B cell (primary cell): ENCODE measurements around the gene ZNF579. TPM values are rescaled to one million over a fixed set of nuclear protein-coding genes. Genes with fewer than 3 reads are reported as not detected.

Source experiments
- ATAC-seq: fragments of 200-7000 bp; cut with Tn5 transposase; one replicate; pipeline ENCODE4 v1.10.0; 2021; ENCODE audit warnings: low read depth, mild to moderate bottlenecking, moderate number of reproducible peaks, moderate library complexity
- CTCF ChIA-PET: fragments of 350-600 bp; sonication (Branson Sonifier 250); formaldehyde crosslinking; loops from one replicate; lab custom pipeline; 2021; ENCODE audit warnings: antibody characterized with exemption, inconsistent platforms; lab: Charles Lee
- POLR2A ChIA-PET: fragments of 350-600 bp; sonication (Branson Sonifier 250); formaldehyde crosslinking; loops from one replicate; lab custom pipeline; 2021; ENCODE audit warnings: antibody characterized with exemption; lab: Charles Lee
- DNase-seq: peaks from one replicate; pipeline ENCODE4 v3.0.0; 2013
- H2AFZ ChIP-seq: 2 replicates; pipeline ENCODE4 v1.6.1; 2012; ENCODE audit warnings: mild to moderate bottlenecking, low read depth, low read length; ENCODE audit not compliant: insufficient read depth, poor library complexity, severe bottlenecking
- H3K27ac ChIP-seq, 2 donors: 1 replicate in 1 of 2; 2 replicates in 1 of 2; pipeline ENCODE4 v1.5.1; 2012 to 2013; ENCODE audit warnings: low read length in 2 of 2, mild to moderate bottlenecking in 2 of 2, moderate library complexity in 1 of 2
- H3K27me3 ChIP-seq, 4 experiments: fragments of 200-600 bp in 1 of 4; sonication (generic) in 1 of 4; replicated peaks in 1 of 4; 1 replicate in 2 of 4; 2 replicates in 2 of 4; pipeline versions ENCODE4 v1.6.1 to v1.7.0; 2013 to 2016; ENCODE audit warnings: low read length in 3 of 4, mild to moderate bottlenecking in 2 of 4, mixed read lengths in 1 of 4, moderate library complexity in 1 of 4; ENCODE audit not compliant: insufficient read depth in 4 of 4, control insufficient read depth in 3 of 4; ENCODE audit errors: control extremely low read depth in 1 of 4
- H3K36me3 ChIP-seq, 2 experiments: replicated peaks in 1 of 2; 1 replicate in 1 of 2; 2 replicates in 1 of 2; pipeline versions ENCODE4 v1.6.1 to v1.7.1; 2013; ENCODE audit warnings: low read length in 1 of 2; ENCODE audit not compliant: insufficient read depth in 2 of 2, control insufficient read depth in 1 of 2; ENCODE audit errors: control extremely low read depth in 1 of 2, extremely low read depth in 1 of 2
- H3K4me1 ChIP-seq, 2 donors: fragments of 200-600 bp in 1 of 2; sonication (generic) in 1 of 2; 1 replicate in 1 of 2; 2 replicates in 1 of 2; pipeline versions ENCODE4 v1.5.1 to v1.6.1; 2013 to 2017; ENCODE audit warnings: low read length in 2 of 2; ENCODE audit not compliant: control insufficient read depth in 2 of 2, insufficient read depth in 2 of 2
- H3K4me2 ChIP-seq: replicated peaks from 2 replicates; pipeline ENCODE3; 2012; ENCODE audit warnings: mild to moderate bottlenecking, low read depth, low read length; ENCODE audit not compliant: poor library complexity, severe bottlenecking
- H3K4me3 ChIP-seq, 5 experiments: fragments of 200-600 bp in 1 of 5; sonication (generic) in 1 of 5; 1 replicate in 3 of 5; 2 replicates in 2 of 5; pipeline versions ENCODE4 v1.5.1 to v1.7.0; 2011 to 2016; ENCODE audit warnings: low read length in 4 of 5, mild to moderate bottlenecking in 4 of 5, low read depth in 2 of 5, control low read depth in 1 of 5, moderate library complexity in 1 of 5; ENCODE audit not compliant: insufficient read depth in 1 of 5; ENCODE audit errors: control extremely low read depth in 1 of 5, extremely low read depth in 1 of 5
- H3K79me2 ChIP-seq: fragments of 200-600 bp; sonication (generic); one replicate; pipeline ENCODE4 v1.6.0; 2016; ENCODE audit warnings: low read length; ENCODE audit not compliant: control insufficient read depth, insufficient read depth
- H3K9ac ChIP-seq: fragments of 200-600 bp; sonication (generic); 2 replicates; pipeline ENCODE4 v1.6.1; 2017; ENCODE audit warnings: mild to moderate bottlenecking, low read length, moderate library complexity
- H3K9me3 ChIP-seq, 3 donors: one replicate each; pipeline versions ENCODE4 v1.6.1 to v1.7.1; 2013; ENCODE audit warnings: low read length in 2 of 3; ENCODE audit not compliant: control insufficient read depth in 2 of 3, insufficient read depth in 1 of 3; ENCODE audit errors: control extremely low read depth in 1 of 3
- H4K20me1 ChIP-seq: 2 replicates; pipeline ENCODE4 v1.6.0; 2012; ENCODE audit warnings: mild to moderate bottlenecking, low read length; ENCODE audit not compliant: insufficient read depth, control insufficient read depth, poor library complexity, severe bottlenecking
- H3K27ac Mint-ChIP-seq: one replicate; pipeline ENCODE4 v1.8.0; 2021; ENCODE audit warnings: mixed read lengths
- H3K27me3 Mint-ChIP-seq: one replicate; pipeline ENCODE4 v1.8.0; 2021; ENCODE audit warnings: mixed read lengths
- H3K4me1 Mint-ChIP-seq: one replicate; pipeline ENCODE4 v1.8.0; 2021; ENCODE audit warnings: mixed read lengths
- H3K4me3 Mint-ChIP-seq: one replicate; pipeline ENCODE4 v1.8.0; 2021; ENCODE audit warnings: mixed read lengths
- H3K9me3 Mint-ChIP-seq: one replicate; pipeline ENCODE4 v1.8.0; 2022; ENCODE audit warnings: mixed read lengths; ENCODE audit not compliant: insufficient read depth
- EZH2 ChIP-seq: IDR thresholded peaks from 2 replicates; pipeline ENCODE4 v1.6.1; 2012; ENCODE audit warnings: borderline replicate concordance, low read depth, mild to moderate bottlenecking, moderate library complexity, low read length; ENCODE audit not compliant: insufficient read depth, poor library complexity, severe bottlenecking
- WGBS: methylation state at CpG from one replicate; pipeline ENCODE4 v1.1.5; 2013; ENCODE audit warnings: missing lambda C conversion rate; ENCODE audit not compliant: insufficient coverage; 5-methylcytosine and 5-hydroxymethylcytosine counted together
- intact Hi-C: fragments of 100-400 bp; cut with micrococcal nuclease; formaldehyde crosslinking; loops from one replicate; pipeline ENCODE4 v1.10.0; 2022
- polyA plus RNA-seq: library from polyadenylated mRNA; depleted of rRNA; stranded (reverse); fragments of >200 nt; gene quantifications from 2 replicates; pipeline ENCODE4 v1.2.3, GENCODE V29; 2012
- total RNA-seq, 2 donors: library from RNA; stranded (reverse); fragments of 120-200 nt in 1 of 2; gene quantifications; 1 replicate in 1 of 2; 2 replicates in 1 of 2; pipeline versions ENCODE4 v1.2.3 to v1.2.4, GENCODE V29; 2013 to 2022
- TF ChIP-seq, protein P1 (sequence below): fragments of 200-600 bp; IDR thresholded peaks from one replicate; pipeline ENCODE4 v1.8.0; 2022; ENCODE audit warnings: antibody characterized with exemption, mild to moderate bottlenecking

The ZNF579 gene
- total and polyA plus RNA-seq, 2 donors (not counting 1 experiment from before 2014, with no cell fraction given) = 3.7 to 10.3 TPM

DNA sequence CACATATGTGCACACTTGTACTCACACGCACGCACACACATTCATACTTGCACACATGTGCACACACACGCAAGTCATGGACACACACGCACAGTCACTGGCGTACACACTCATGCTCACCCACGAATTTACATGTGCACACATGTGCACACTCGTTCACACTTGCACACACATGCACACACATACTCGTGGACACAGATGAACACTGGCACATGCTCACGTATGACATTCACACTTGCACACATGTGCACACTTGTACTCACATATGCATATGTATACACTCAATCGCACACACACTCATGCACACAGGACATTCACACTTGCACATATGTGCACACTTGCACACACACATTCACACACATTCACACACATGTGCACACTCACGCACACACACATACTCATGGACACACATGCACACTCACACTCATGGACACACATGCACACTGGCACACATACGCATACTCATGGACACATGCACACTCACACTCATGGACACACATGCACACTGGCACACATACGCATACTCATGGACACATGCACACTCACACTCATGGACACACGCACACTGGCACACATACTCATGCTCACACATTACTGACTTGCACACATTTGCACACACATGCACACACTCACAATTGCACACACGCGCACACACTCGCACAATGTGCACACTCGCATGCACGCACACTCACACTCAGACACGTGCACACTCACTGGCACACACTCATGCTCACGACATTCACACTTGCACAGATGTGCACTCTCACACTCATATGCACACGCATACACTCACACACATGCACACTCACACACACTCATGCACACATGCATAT is 53.2 kb downstream of the ZNF579 start:
- intact Hi-C loops = no loop called here
- H3K27me3 Mint-ChIP-seq = peaks cover 10% of the 10 kb centered on the region

More for the DNA sequence above, 53.2 kb downstream of the ZNF579 start:
- WGBS = 90% methylated on average over 20 of the region's 22 CpGs
- Histone ChIP-seq H3K9me3 (peaks cover 0 to 4% (median 0%) of the 10 kb centered on the region in 3 donors), H3K27ac (no peak overlapping the region), H3K36me3 (no peaks in the 10 kb centered on the region), H3K9ac (no peak overlapping the region), H4K20me1 (no peaks in the 10 kb centered on the region), H3K4me3 (no peak overlapping the region), H3K4me2 (no peak overlapping the region), H3K79me2 (no peaks in the 10 kb centered on the region), H3K4me1 (no peaks in the 10 kb centered on the region), H3K27me3 (no peaks in the 10 kb centered on the region), H2AFZ (no peak overlapping the region)
- ChIA-PET CTCF (no interaction called here), POLR2A (no interaction called here)
- no peak overlapping the region for H3K27ac Mint-ChIP-seq
- H3K9me3 Mint-ChIP-seq = no peaks in the 10 kb centered on the region
- no peak overlapping the region for H3K4me3 Mint-ChIP-seq
- ATAC-seq (no peak), DNase-seq (no peak)
- no peak for TF ChIP-seq EZH2
- TF ChIP-seq, protein P1, sequence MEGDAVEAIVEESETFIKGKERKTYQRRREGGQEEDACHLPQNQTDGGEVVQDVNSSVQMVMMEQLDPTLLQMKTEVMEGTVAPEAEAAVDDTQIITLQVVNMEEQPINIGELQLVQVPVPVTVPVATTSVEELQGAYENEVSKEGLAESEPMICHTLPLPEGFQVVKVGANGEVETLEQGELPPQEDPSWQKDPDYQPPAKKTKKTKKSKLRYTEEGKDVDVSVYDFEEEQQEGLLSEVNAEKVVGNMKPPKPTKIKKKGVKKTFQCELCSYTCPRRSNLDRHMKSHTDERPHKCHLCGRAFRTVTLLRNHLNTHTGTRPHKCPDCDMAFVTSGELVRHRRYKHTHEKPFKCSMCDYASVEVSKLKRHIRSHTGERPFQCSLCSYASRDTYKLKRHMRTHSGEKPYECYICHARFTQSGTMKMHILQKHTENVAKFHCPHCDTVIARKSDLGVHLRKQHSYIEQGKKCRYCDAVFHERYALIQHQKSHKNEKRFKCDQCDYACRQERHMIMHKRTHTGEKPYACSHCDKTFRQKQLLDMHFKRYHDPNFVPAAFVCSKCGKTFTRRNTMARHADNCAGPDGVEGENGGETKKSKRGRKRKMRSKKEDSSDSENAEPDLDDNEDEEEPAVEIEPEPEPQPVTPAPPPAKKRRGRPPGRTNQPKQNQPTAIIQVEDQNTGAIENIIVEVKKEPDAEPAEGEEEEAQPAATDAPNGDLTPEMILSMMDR = no peak
- no peaks in the 10 kb centered on the region for H3K4me1 Mint-ChIP-seq

Other genes with a start within 250 kb of the ZNF579 start
- 19.6 and 22.2 TPM in 2 replicates for gene KMT5C, start 241.0 kb downstream of the ZNF579 start, total RNA-seq
- gene KMT5C, start 241.0 kb downstream of the ZNF579 start, polyA plus RNA-seq = 23.6 and 37.8 TPM in 2 replicates
- not detected in 2 replicates for gene COX6B2, start 226.1 kb downstream of the ZNF579 start, total RNA-seq
- 0.07 TPM in 1 of 2 replicates, not detected in the other for gene COX6B2, start 226.1 kb downstream of the ZNF579 start, polyA plus RNA-seq
- gene GARIN5B, start 217.6 kb downstream of the ZNF579 start, total RNA-seq = not detected in 2 replicates
- gene GARIN5B, start 217.6 kb downstream of the ZNF579 start, polyA plus RNA-seq = not detected in 2 replicates
- gene IL11, start 210.4 kb downstream of the ZNF579 start, total RNA-seq = not detected in 2 replicates
- gene IL11, start 210.4 kb downstream of the ZNF579 start, polyA plus RNA-seq = 0.13 TPM in 1 of 2 replicates, not detected in the other
- not detected in 2 replicates for gene TMEM190, start 204.0 kb downstream of the ZNF579 start, total RNA-seq
- not detected in 2 replicates for gene TMEM190, start 204.0 kb downstream of the ZNF579 start, polyA plus RNA-seq
- 4.3 and 4.7 TPM in 2 replicates for gene TMEM238, start 196.6 kb downstream of the ZNF579 start, total RNA-seq
- 0.76 and 2.7 TPM in 2 replicates for gene TMEM238, start 196.6 kb downstream of the ZNF579 start, polyA plus RNA-seq
- 2,397 and 2,578 TPM in 2 replicates for gene RPL28, start 194.9 kb downstream of the ZNF579 start, total RNA-seq
- 4,661 and 8,441 TPM in 2 replicates for gene RPL28, start 194.9 kb downstream of the ZNF579 start, polyA plus RNA-seq
- 20.6 and 29.0 TPM in 2 replicates for gene UBE2S, start 173.1 kb downstream of the ZNF579 start, total RNA-seq
- gene UBE2S, start 173.1 kb downstream of the ZNF579 start, polyA plus RNA-seq = 50.0 and 72.7 TPM in 2 replicates
- not detected in 2 replicates for gene SHISA7, start 137.5 kb downstream of the ZNF579 start, total RNA-seq
- 0.06 TPM in 1 of 2 replicates, not detected in the other for gene SHISA7, start 137.5 kb downstream of the ZNF579 start, polyA plus RNA-seq
- gene ISOC2, start 119.2 kb downstream of the ZNF579 start, total RNA-seq = 10.0 and 11.1 TPM in 2 replicates
- gene ISOC2, start 119.2 kb downstream of the ZNF579 start, polyA plus RNA-seq = 13.5 and 27.6 TPM in 2 replicates
- not detected in 2 replicates for gene C19orf85, start 116.1 kb downstream of the ZNF579 start, total RNA-seq
- not detected in 2 replicates for gene C19orf85, start 116.1 kb downstream of the ZNF579 start, polyA plus RNA-seq
- gene ZNF628, start 104.2 kb downstream of the ZNF579 start, total RNA-seq = 13.3 and 15.5 TPM in 2 replicates
- gene ZNF628, start 104.2 kb downstream of the ZNF579 start, polyA plus RNA-seq = 18.3 and 28.6 TPM in 2 replicates
- 10.7 and 12.6 TPM in 2 replicates for gene NAT14, start 95.7 kb downstream of the ZNF579 start, total RNA-seq
- 15.1 and 23.2 TPM in 2 replicates for gene NAT14, start 95.7 kb downstream of the ZNF579 start, polyA plus RNA-seq
- gene SSC5D, start 92.4 kb downstream of the ZNF579 start, total RNA-seq = 0.44 and 0.58 TPM in 2 replicates
- 0.22 and 0.46 TPM in 2 replicates for gene SSC5D, start 92.4 kb downstream of the ZNF579 start, polyA plus RNA-seq
- not detected in 2 replicates for gene SBK2, start 43.7 kb downstream of the ZNF579 start, total RNA-seq
- not detected in 2 replicates for gene SBK2, start 43.7 kb downstream of the ZNF579 start, polyA plus RNA-seq
- gene SBK3, start 35.3 kb downstream of the ZNF579 start, total RNA-seq = not detected in 2 replicates
- gene SBK3, start 35.3 kb downstream of the ZNF579 start, polyA plus RNA-seq = not detected in 2 replicates
- gene FIZ1, start 18.7 kb upstream of the ZNF579 start, total RNA-seq = 21.4 and 26.4 TPM in 2 replicates
- 7.4 and 8.0 TPM in 2 replicates for gene FIZ1, start 18.7 kb upstream of the ZNF579 start, polyA plus RNA-seq
- 21.2 and 23.8 TPM in 2 replicates for gene ZNF524, start 19.4 kb upstream of the ZNF579 start, total RNA-seq
- gene ZNF524, start 19.4 kb upstream of the ZNF579 start, polyA plus RNA-seq = 18.0 and 27.4 TPM in 2 replicates
- 22.7 TPM in 2 replicates for gene ZNF865, start 24.8 kb upstream of the ZNF579 start, total RNA-seq
- gene ZNF865, start 24.8 kb upstream of the ZNF579 start, polyA plus RNA-seq = 9.9 and 11.3 TPM in 2 replicates
- gene ZNF784, start 43.7 kb upstream of the ZNF579 start, total RNA-seq = 9.7 and 11.5 TPM in 2 replicates
- 9.2 and 13.3 TPM in 2 replicates for gene ZNF784, start 43.7 kb upstream of the ZNF579 start, polyA plus RNA-seq
- gene ZNF580, start 60.2 kb upstream of the ZNF579 start, total RNA-seq = 101 and 126 TPM in 2 replicates
- 69.8 and 105 TPM in 2 replicates for gene ZNF580, start 60.2 kb upstream of the ZNF579 start, polyA plus RNA-seq
- gene ZNF581, start 62.8 kb upstream of the ZNF579 start, total RNA-seq = 47.3 and 51.3 TPM in 2 replicates
- gene ZNF581, start 62.8 kb upstream of the ZNF579 start, polyA plus RNA-seq = 38.6 and 48.2 TPM in 2 replicates
- 25.2 and 28.3 TPM in 2 replicates for gene CCDC106, start 67.4 kb upstream of the ZNF579 start, total RNA-seq
- gene CCDC106, start 67.4 kb upstream of the ZNF579 start, polyA plus RNA-seq = 52.1 and 54.5 TPM in 2 replicates
- gene U2AF2, start 74.2 kb upstream of the ZNF579 start, total RNA-seq = 275 and 278 TPM in 2 replicates
- gene U2AF2, start 74.2 kb upstream of the ZNF579 start, polyA plus RNA-seq = 275 and 300 TPM in 2 replicates
- 63.8 and 63.9 TPM in 2 replicates for gene EPN1, start 94.4 kb upstream of the ZNF579 start, total RNA-seq
- 52.3 and 54.4 TPM in 2 replicates for gene EPN1, start 94.4 kb upstream of the ZNF579 start, polyA plus RNA-seq
- not detected in 2 replicates for gene NLRP9, start 157.6 kb upstream of the ZNF579 start, total RNA-seq
- not detected in 2 replicates for gene NLRP9, start 157.6 kb upstream of the ZNF579 start, polyA plus RNA-seq
- gene RFPL4A, start 178.2 kb upstream of the ZNF579 start, total RNA-seq = not detected in 2 replicates
- gene RFPL4A, start 178.2 kb upstream of the ZNF579 start, polyA plus RNA-seq = not detected in 2 replicates
- not detected in 2 replicates for gene RFPL4AL1, start 188.3 kb upstream of the ZNF579 start, total RNA-seq
- not detected in 2 replicates for gene RFPL4AL1, start 188.3 kb upstream of the ZNF579 start, polyA plus RNA-seq